ENCODE measurements around the gene SUCO. TPM values are rescaled to one million over a fixed set of nuclear protein-coding genes. Genes with fewer than 3 reads are reported as not detected.

SUCO gene
- polyA plus RNA-seq, 1 donor (not counting 4 experiments of a cell fraction or from before 2014, with no cell fraction given): 13.8 TPM

DNA sequence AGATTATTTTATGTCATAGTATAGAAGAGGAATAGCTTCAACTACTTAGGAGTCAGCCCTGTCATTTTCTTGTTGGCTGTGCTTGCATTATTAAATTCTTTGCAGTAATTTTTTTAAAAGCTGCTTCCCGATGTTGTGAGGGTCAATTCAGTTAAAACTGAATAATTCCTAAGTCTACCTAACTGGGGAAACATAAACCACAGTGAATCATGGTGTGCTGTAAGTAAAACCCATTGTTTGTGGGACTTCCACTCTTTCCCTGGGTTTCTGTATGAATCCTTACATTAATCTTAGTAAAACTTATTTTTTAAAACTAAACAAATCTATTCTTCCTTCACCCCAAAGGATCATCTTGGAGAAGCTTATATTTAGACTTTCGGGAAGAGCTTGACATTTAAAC lies 4.4 kb downstream of the SUCO start:
- Histone ChIP-seq H3K36me3 (ENCODE audit: control insufficient read depth in 2 of 2, extremely low read depth in 1 of 2, insufficient read depth in 2 of 2, low read length in 2 of 2) (peaks cover 0 to 4% of the 10 kb centered on the region in 2 experiments), H4K20me1 (ENCODE audit: control insufficient read depth, extremely low read depth, insufficient read depth, low read length) (peaks cover under 1% of the 10 kb centered on the region), H3K4me1 (ENCODE audit: control insufficient read depth, extremely low read depth, insufficient read depth, low read length) (peaks cover 25% of the 10 kb centered on the region), H3K9ac (ENCODE audit: control insufficient read depth, extremely low read depth, insufficient read depth, low read length) (no peak overlapping the region), H3K9me1 (ENCODE audit: control insufficient read depth, extremely low read depth, insufficient read depth, low read length) (no peaks in the 10 kb centered on the region), H3K4me3 (ENCODE audit: control insufficient read depth in 2 of 3, extremely low read depth in 1 of 3, insufficient read depth in 2 of 3, low read depth in 1 of 3, low read length in 3 of 3) (no peak overlapping the region), H3K4me2 (ENCODE audit: control insufficient read depth, extremely low read depth, insufficient read depth, low read depth, low read length) (peak overlapping the region; percentile 10), H3K79me2 (ENCODE audit: control insufficient read depth, insufficient read depth, low read length) (peaks cover 88% of the 10 kb centered on the region), H3K9me3 (ENCODE audit: control insufficient read depth, low read depth, low read length) (no peaks in the 10 kb centered on the region), H3K27ac (ENCODE audit: control insufficient read depth, insufficient read depth, low read length) (no peak overlapping the region), H3K27me3 (ENCODE audit: control insufficient read depth, extremely low read depth, insufficient read depth, low read length) (no peaks in the 10 kb centered on the region), H2AFZ (ENCODE audit: control insufficient read depth, low read length) (no peak overlapping the region)
- no peak for FAIRE-seq
- dilution Hi-C loops (cut with MboI; ENCODE audit: extremely low pct_ligation_motif_present, low sequenced_read_pairs): no loop called here
- DNase-seq (ENCODE audit: low read depth, low spot score): no peak
- no peak for TF ChIP-seq EZH2 (IDR thresholded peaks at IDR 0.05; ENCODE audit: low read length)
- TF ChIP-seq, protein P1, sequence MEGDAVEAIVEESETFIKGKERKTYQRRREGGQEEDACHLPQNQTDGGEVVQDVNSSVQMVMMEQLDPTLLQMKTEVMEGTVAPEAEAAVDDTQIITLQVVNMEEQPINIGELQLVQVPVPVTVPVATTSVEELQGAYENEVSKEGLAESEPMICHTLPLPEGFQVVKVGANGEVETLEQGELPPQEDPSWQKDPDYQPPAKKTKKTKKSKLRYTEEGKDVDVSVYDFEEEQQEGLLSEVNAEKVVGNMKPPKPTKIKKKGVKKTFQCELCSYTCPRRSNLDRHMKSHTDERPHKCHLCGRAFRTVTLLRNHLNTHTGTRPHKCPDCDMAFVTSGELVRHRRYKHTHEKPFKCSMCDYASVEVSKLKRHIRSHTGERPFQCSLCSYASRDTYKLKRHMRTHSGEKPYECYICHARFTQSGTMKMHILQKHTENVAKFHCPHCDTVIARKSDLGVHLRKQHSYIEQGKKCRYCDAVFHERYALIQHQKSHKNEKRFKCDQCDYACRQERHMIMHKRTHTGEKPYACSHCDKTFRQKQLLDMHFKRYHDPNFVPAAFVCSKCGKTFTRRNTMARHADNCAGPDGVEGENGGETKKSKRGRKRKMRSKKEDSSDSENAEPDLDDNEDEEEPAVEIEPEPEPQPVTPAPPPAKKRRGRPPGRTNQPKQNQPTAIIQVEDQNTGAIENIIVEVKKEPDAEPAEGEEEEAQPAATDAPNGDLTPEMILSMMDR (optimal IDR thresholded peaks at IDR 0.05 in 1 of 3, IDR thresholded peaks at IDR 0.05 in 1 of 3, conservative IDR thresholded peaks at IDR 0.05 in 1 of 3; ENCODE audit: extremely low read depth in 1 of 3, insufficient read depth in 2 of 3, low read length in 3 of 3): no peak

GRCh38 chr1:172537827-172538391 lies 5.0 kb downstream of the SUCO start:
- Histone ChIP-seq H3K27ac (ENCODE audit: control insufficient read depth, insufficient read depth, low read length) (peak overlapping the region; percentile 24), H3K9me3 (ENCODE audit: control insufficient read depth, low read depth, low read length) (no peaks in the 10 kb centered on the region), H3K36me3 (ENCODE audit: control insufficient read depth in 2 of 2, extremely low read depth in 1 of 2, insufficient read depth in 2 of 2, low read length in 2 of 2) (peaks cover 0 to 4% of the 10 kb centered on the region in 2 experiments), H3K4me2 (ENCODE audit: control insufficient read depth, extremely low read depth, insufficient read depth, low read depth, low read length) (peak overlapping the region; percentile 10), H3K4me1 (ENCODE audit: control insufficient read depth, extremely low read depth, insufficient read depth, low read length) (peaks cover 25% of the 10 kb centered on the region), H3K4me3 (ENCODE audit: control insufficient read depth in 2 of 3, extremely low read depth in 1 of 3, insufficient read depth in 2 of 3, low read depth in 1 of 3, low read length in 3 of 3) (no peak overlapping the region), H3K27me3 (ENCODE audit: control insufficient read depth, extremely low read depth, insufficient read depth, low read length) (no peaks in the 10 kb centered on the region), H3K9me1 (ENCODE audit: control insufficient read depth, extremely low read depth, insufficient read depth, low read length) (no peaks in the 10 kb centered on the region), H2AFZ (ENCODE audit: control insufficient read depth, low read length) (no peak overlapping the region), H3K79me2 (ENCODE audit: control insufficient read depth, insufficient read depth, low read length) (peaks cover 93% of the 10 kb centered on the region), H4K20me1 (ENCODE audit: control insufficient read depth, extremely low read depth, insufficient read depth, low read length) (peaks cover 2% of the 10 kb centered on the region), H3K9ac (ENCODE audit: control insufficient read depth, extremely low read depth, insufficient read depth, low read length) (no peak overlapping the region)
- dilution Hi-C loops (cut with MboI; ENCODE audit: extremely low pct_ligation_motif_present, low sequenced_read_pairs): no loop called here
- no peak for DNase-seq (ENCODE audit: low read depth, low spot score)
- no peak for TF ChIP-seq EZH2 (IDR thresholded peaks at IDR 0.05; ENCODE audit: low read length)
- TF ChIP-seq, protein P1 (optimal IDR thresholded peaks at IDR 0.05 in 1 of 3, IDR thresholded peaks at IDR 0.05 in 1 of 3, conservative IDR thresholded peaks at IDR 0.05 in 1 of 3; ENCODE audit: extremely low read depth in 1 of 3, insufficient read depth in 2 of 3, low read length in 3 of 3): no peak
- FAIRE-seq: no peak

All from keratinocyte (primary cell).